Measurements from ENCODE around the gene PTPRN. TPM values are rescaled to one million over a fixed set of nuclear protein-coding genes. Genes with fewer than 3 reads are reported as not detected.
A peak's percentile ranks its signal among the peaks of the same experiment; 100 is the strongest.

PTPRN gene
- total and polyA plus RNA-seq, 2 of the 4 experiments (the other 2 are of a cell fraction), result 5.2 to 22.0 TPM

DNA sequence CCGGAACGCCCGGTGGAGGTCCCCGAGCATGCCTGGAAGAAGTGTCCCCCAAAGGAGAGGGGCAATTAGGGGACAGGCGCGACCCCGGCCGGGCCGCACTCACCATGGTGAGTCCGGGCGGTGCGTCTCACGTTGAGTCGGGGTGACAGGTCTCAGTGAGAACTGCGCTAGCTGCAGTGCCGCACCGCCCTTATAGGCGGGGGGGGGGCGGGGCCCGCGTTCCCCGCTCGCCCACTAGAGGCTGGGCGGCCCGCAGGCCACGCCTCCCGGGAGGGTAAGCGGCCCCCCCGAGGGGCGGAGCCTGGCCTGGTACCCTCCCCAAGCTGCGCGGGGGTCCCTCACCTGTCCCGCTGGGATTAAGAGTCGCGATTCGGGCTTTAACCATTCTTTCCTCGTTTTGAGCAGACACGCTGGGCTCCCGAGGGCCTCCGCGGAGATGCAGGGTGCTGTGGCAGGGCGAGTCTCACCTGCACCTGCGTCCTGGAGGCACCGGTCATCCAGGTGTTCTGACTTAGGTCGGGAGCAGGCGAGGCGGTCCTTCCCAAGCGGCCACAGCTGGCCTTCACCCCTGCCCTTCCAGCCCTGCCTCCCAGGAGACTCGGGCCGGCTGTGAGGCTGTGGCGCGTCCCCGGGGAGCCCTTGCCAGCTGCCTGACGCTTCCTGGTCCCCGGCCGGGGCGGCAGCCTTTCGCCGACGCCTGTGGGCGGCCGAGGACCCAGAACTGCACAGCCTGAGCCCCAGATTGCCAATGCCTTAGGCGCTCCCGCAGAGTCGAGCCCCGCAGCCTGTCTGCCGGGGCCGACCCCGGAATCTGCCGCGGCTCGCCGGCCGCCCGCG, 55.2 kb downstream of the PTPRN start, which contains the start of gene TUBA4A:
TUBA4A (minus strand) TSS at position 166 of the 837 bp plus-strand sequence; CDS start at position 106, 60 bp downstream.
- no peak within 1 kb of the TSS for H2BK5ac ChIP-seq (ENCODE audit: low read depth, low read length, poor library complexity, severe bottlenecking)
- H3K14ac ChIP-seq (replicated peaks; ENCODE audit: low read depth, low read length), result no peak within 1 kb of the TSS
- H2BK20ac ChIP-seq (ENCODE audit: low read depth, low read length), result no peak within 1 kb of the TSS
- H3K18ac ChIP-seq (ENCODE audit: low read depth, low read length), result no peak within 1 kb of the TSS
- no peak within 1 kb of the TSS for H3K56ac ChIP-seq (ENCODE audit: extremely low read depth, insufficient read depth, low read length)
- intact Hi-C loops (cut with micrococcal nuclease) (no loop called here), dilution Hi-C loops (cut with HindIII; ENCODE audit: low sequenced_read_pairs, unreplicated experiment) (no loop called here), in situ Hi-C loops (cut with MboI; ENCODE audit: low sequenced_read_pairs) (no loop called here)
- peaks cover 0 to 2% of the 10 kb centered on the region in 2 experiments; a peak in 1 of 4 replicates for H3K79me1 ChIP-seq (ENCODE audit: low read depth in 1 of 2, low read length in 2 of 2)
- peak within 1 kb of the TSS; percentile 45; the same call in 1 of the 2 replicates for H3K23ac ChIP-seq (ENCODE audit: low read depth, low read length)
- peak within 1 kb of the TSS; percentile 57 for H3K4me3 ChIP-seq (ENCODE audit: insufficient read depth, low read depth, low read length)
- H3K9me3 ChIP-seq (ENCODE audit: control insufficient read depth, insufficient read depth, low read length), result no peaks in the 10 kb centered on the region
- H4K8ac ChIP-seq (ENCODE audit: low read depth in 2 of 2, low read length in 2 of 2), result peak within 1 kb of the TSS in 1 of 2 experiments; percentile 40; a peak in 1 of 4 replicates
- peak within 1 kb of the TSS; percentile 96 for H3K4me2 ChIP-seq (ENCODE audit: low read depth, low read length)
- peaks cover 17% of the 10 kb centered on the region for H3K9me1 ChIP-seq (ENCODE audit: insufficient read depth, low read length)
- H3K36me3 ChIP-seq (ENCODE audit: control insufficient read depth, insufficient read depth, low read length), result peaks cover 5% of the 10 kb centered on the region; the same call in 1 of the 2 replicates
- TF ChIP-seq MAFK (IDR thresholded peaks at IDR 0.05; ENCODE audit: low read depth, low read length) (no peak), MAZ (IDR thresholded peaks at IDR 0.05; ENCODE audit: borderline replicate concordance, low read depth, low read length) (peak; percentile 58; the same call in 1 of the 2 replicates), RCOR1 (IDR thresholded peaks at IDR 0.05; ENCODE audit: insufficient replicate concordance, low read length) (no peak), SMC3 (IDR thresholded peaks at IDR 0.05; ENCODE audit: low read depth, low read length) (no peak), CHD1 (IDR thresholded peaks at IDR 0.05; ENCODE audit: low read depth, low read length) (no peak), FOS (IDR thresholded peaks at IDR 0.05; ENCODE audit: low read depth, low read length) (no peak), BHLHE40 (IDR thresholded peaks at IDR 0.05; ENCODE audit: low read depth, low read length) (no peak), POLR2A (IDR thresholded peaks at IDR 0.05; ENCODE audit: low read depth, low read length) (peak; percentile 80)
- TF ChIP-seq, protein P1, sequence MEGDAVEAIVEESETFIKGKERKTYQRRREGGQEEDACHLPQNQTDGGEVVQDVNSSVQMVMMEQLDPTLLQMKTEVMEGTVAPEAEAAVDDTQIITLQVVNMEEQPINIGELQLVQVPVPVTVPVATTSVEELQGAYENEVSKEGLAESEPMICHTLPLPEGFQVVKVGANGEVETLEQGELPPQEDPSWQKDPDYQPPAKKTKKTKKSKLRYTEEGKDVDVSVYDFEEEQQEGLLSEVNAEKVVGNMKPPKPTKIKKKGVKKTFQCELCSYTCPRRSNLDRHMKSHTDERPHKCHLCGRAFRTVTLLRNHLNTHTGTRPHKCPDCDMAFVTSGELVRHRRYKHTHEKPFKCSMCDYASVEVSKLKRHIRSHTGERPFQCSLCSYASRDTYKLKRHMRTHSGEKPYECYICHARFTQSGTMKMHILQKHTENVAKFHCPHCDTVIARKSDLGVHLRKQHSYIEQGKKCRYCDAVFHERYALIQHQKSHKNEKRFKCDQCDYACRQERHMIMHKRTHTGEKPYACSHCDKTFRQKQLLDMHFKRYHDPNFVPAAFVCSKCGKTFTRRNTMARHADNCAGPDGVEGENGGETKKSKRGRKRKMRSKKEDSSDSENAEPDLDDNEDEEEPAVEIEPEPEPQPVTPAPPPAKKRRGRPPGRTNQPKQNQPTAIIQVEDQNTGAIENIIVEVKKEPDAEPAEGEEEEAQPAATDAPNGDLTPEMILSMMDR (conservative IDR thresholded peaks at IDR 0.05; ENCODE audit: low read depth, low read length), result no peak
- H2AFZ ChIP-seq (replicated peaks; ENCODE audit: low read length, poor library complexity), result peak within 1 kb of the TSS; percentile 93
- peak within 1 kb of the TSS; percentile 81 for H2AK9ac ChIP-seq (replicated peaks; ENCODE audit: low read depth, low read length, poor library complexity)
- no TSS peak for BruUV-seq (replicated peaks)
- ATAC-seq (ENCODE audit: low read depth) (peak; percentile 83), DNase-seq (peak; percentile 37)
- H3K4me1 ChIP-seq (ENCODE audit: control insufficient read depth, insufficient read depth, low read length), result peaks cover 34% of the 10 kb centered on the region
- peak within 1 kb of the TSS; percentile 25; the same call in 1 of the 2 replicates for H3K4ac ChIP-seq (ENCODE audit: low read depth, low read length)
- ChIA-PET CTCF (interaction anchor here (0.6 to 1.2 kb wide), 2 partner anchors 10 to 24 kb away, joined by 3 to 4 read pairs; no protein-coding TSS in a partner anchor), POLR2A (ENCODE audit: unreplicated experiment) (interaction anchor here (0.6 kb wide), 1 partner anchor 34 kb away, joined by 9 read pairs; no protein-coding TSS in a partner anchor)
- no peak within 1 kb of the TSS for H2BK15ac ChIP-seq (ENCODE audit: low read depth, low read length)
- H2AK5ac ChIP-seq (ENCODE audit: low read depth, low read length), result peak within 1 kb of the TSS; percentile 50; the same call in 1 of the 2 replicates
- H3K9ac ChIP-seq (ENCODE audit: low read depth, low read length), result peak within 1 kb of the TSS; percentile 3; the same call in 1 of the 2 replicates
- no peak within 1 kb of the TSS for H4K91ac ChIP-seq (ENCODE audit: insufficient read depth, low read depth, low read length)
- H2BK120ac ChIP-seq (ENCODE audit: low read depth, low read length), result peak within 1 kb of the TSS; percentile 19; the same call in 1 of the 2 replicates
- 1% methylated on average over 27 of the region's 76 CpGs; no CpG with 5 or more reads in 1 of the 2 experiments for WGBS, 2 experiments (ENCODE audit: extremely low coverage in 2 of 2, insufficient read length in 1 of 2)
- 0 out of 2 replicates have a peak, but pooled peaks cover 8% of the 10 kb centered on the region for H4K20me1 ChIP-seq (ENCODE audit: insufficient read depth, low read length)
- H4K5ac ChIP-seq (ENCODE audit: low read depth, low read length), result no peak within 1 kb of the TSS; the same call in 1 of the 2 replicates
- no peak within 1 kb of the TSS; the same call in 1 of the 2 replicates for H3K27ac ChIP-seq (ENCODE audit: insufficient read depth, low read length)
- H3K27me3 ChIP-seq (ENCODE audit: control insufficient read depth, insufficient read depth, low read length), result peaks cover 16% of the 10 kb centered on the region
